Stimulated activated CD4-positive, alpha-beta T cell treated with anti-CD3 and anti-CD28 coated beads, Interleukin-15, amount 100 ng/mL, for 24 hours (primary cell): Measurements from ENCODE around the gene PUS10.
A peak's percentile ranks its signal among the peaks of the same experiment; 100 is the strongest.
"Not testable (repeated sequence)": the region's sequence is repeated elsewhere in the genome, so short reads cannot be mapped to it uniquely, and the experiment has no call there.

Source experiments
- DNase-seq: peaks from one replicate; pipeline ENCODE4 v3.0.0-alpha.2; 2020

The PUS10 gene

DNA sequence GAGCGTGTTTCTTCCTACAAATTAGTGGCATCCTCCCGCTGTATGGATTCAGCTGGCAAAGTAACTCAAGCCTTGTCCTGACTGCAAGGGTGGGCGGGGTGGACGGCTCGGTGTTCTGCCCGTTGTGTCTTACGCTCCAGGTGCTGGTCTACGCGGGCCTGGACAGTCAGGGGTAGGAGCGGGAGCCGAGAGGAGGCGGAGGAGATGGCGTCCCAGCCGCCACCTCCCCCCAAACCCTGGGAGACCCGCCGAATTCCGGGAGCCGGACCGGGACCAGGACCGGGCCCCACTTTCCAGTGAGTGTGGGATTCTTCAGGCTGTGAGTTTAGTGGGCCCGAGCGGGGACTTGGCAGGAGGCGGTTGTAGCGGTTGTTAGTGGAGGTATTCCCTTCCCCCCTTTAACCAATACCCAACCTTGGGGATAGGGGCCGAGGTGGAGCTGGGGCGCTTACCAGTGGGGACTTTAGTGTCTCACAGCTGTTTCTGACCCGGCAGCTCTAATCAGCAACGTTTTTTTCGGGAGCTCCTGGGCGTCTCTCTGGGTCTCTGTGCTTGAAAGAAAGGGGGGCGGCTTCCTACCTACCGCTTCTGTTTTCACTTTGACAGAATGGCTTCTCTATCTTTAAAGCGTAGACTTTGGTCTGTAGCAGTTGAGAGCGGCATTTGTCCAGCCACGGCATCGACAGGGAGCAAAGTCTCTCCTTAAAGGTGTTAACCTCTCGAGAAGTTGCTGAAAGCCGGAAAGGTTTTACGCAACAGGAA lies at the start of gene PUS10, which contains the start of gene PEX13:
Gene PUS10 (minus strand): TSS at position 700 of the 762 bp plus-strand sequence. CDS start 6,365 bp downstream, outside the sequence.
Gene PEX13 (plus strand): TSS at position 165 of the 762 bp plus-strand sequence. CDS start 40 bp downstream, at position 205.
- peak; percentile 82 for DNase-seq

DNA sequence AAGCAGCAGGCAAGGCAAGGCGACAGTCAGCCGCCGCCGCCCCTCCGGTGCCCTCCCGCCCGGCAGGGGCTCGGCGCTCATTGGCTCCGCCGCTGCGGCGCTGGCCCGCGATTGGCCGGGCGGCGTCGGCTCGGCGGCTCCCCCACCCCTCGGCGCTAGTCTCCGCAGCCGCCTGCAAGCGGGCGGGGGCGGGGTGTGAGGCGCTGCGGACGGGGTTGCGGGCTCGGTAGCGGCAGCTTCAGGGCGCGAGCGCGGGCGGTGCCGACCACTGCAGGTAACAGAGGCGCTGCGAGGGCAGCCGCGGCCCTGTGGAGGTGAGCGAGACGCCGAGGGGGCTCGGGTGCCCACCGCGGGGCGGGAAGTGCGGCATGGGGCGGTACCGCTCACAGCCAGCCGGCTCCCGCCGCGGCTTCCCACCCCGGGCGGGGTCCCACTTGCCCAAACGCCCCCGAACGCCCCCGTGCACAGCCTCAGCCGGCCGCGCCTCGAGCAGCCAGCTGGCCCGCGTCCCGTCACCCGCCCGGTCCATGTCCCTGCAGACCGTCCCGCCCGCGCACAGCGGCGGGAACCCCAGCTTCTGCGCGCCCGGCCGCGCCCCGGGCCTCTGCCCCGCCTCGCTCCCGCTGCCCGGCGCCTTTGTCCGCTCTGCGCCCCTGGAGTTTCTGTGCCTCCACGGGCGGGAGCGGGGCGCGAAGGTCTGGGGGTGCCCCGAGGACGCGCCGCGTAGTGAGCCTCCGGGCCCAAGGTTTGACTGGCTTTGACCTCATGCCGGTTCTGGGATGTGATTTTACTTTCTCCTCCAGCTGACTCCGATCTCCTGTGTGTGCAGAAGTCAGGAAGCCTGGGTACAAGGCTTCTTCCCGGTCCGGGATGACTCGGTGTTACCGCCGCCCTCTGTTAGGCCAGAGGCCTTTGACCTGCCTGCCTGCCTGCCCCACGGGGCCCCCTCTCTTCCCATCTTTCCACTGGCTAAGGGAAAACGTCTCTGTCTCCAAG lies 48.0 kb upstream of the PUS10 start, which contains the start of gene SANBR:
Gene SANBR (plus strand): TSS at position 158 of the 996 bp plus-strand sequence. CDS start 4,480 bp downstream, outside the sequence.
- peak; percentile 88 for DNase-seq

- no peak for DNase-seq
Measured at GRCh38 chr2:61059382-61059781, 41.3 kb upstream of the PUS10 start.

GRCh38 chr2:61057562-61057961 lies 39.5 kb upstream of the PUS10 start:
- DNase-seq = no peak

GRCh38 chr2:61055557-61055956 lies 37.5 kb upstream of the PUS10 start:
- no peak for DNase-seq

GRCh38 chr2:61045999-61046398 lies 27.9 kb upstream of the PUS10 start:
- DNase-seq = no peak

- no peak for DNase-seq
Measured at GRCh38 chr2:61045226-61045625, 27.2 kb upstream of the PUS10 start.

- DNase-seq = no peak
Measured at GRCh38 chr2:61044636-61045035, 26.6 kb upstream of the PUS10 start.

DNA sequence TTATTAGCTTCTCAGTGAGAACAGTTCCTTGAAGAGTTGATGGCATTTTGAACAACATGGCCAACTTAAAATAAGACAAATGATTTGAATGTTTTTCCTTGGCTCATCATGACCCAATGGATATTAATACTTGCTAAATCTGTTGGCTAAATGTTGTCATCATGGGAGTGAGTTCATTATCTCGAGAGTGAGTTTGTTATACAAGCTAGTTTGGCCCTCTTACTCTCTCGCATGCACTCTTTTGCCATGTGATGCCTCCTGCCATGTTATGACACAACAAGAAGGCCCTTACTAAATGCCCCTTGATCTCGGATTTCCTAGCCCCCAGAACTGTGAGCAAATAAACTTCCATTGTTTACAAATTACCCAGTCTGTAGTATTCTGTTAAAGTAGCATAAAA lies 24.8 kb upstream of the PUS10 start:
- DNase-seq = no peak

DNA sequence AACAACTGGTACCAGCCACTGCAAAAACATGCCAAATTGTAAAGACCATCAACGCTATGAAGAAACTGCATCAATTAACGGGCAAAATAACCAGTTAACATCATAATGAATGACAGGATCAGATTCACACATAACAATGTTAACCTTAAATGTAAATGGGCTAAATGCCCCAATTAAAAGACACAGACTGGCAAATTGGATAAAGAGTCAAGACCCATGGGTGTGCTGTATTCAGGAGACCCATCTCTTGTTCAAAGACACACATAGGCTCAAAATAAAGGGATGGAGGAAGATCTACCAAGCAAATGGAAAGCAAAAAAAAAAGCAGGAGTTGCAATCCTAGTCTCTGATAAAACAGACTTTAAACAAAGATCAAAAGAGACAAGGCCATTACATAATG lies 18.6 kb upstream of the PUS10 start:
- DNase-seq = not testable (repeated sequence)

DNA sequence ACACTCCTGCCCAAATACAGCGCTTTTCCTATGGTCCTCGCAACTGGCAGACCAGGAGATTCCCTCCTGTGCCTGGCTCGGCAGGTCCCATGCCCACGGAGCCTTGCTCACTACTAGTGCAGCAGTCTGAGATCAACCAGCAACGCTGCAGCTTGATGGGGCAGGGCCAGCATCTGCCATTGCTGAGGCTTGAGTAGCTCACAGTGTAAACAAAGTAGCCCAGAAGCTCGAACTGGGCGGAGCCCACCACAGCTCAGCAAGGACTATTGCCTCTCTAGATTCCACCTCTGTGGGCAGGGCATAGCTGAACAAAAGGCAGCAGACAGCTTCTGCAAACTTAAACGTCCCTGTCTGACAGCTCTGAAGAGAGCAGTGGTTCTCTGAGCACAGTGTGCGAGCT lies 16.5 kb upstream of the PUS10 start:
- DNase-seq = not testable (repeated sequence)

DNA sequence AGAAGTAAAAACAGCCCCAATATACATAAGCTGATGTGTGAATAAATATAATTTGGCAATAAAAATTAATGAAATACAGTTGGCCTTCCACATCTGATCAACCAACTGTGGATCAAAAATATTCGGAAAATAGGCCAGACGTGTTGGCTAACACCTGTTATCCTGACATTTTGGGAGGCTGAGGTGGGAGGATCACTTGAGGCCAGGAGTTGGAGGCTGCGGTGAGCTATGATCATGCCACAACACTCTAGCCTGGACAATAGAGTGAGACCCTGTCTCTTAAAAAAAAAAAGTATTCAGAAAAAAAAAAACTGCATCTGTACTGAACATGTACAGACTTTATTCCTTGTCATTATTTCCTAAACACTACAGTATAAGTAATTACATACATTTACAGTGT lies 11.5 kb upstream of the PUS10 start:
- no peak for DNase-seq

DNA sequence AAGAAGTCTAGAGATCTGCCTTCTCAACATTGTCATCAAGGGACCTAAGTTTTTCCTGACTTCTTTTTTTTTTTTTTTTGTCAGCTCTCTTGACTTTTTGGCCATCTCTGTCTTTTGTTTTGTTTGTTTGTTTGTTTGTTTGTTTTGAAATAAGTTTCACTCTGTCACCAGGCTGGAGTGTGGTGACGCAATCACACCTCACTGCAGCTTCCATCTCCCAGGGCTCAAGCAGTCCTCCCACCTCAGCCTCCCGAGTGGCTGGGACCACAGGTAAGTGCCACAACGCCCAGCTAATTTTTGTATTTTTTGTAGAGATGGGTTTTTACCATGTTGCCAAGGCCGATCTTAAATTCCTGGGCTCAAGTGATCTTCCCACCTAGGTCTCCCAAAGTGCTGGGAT lies 5.6 kb upstream of the PUS10 start:
- no peak for DNase-seq

- no peak for DNase-seq
Measured at GRCh38 chr2:61021228-61021660, 3.2 kb upstream of the PUS10 start.

DNA sequence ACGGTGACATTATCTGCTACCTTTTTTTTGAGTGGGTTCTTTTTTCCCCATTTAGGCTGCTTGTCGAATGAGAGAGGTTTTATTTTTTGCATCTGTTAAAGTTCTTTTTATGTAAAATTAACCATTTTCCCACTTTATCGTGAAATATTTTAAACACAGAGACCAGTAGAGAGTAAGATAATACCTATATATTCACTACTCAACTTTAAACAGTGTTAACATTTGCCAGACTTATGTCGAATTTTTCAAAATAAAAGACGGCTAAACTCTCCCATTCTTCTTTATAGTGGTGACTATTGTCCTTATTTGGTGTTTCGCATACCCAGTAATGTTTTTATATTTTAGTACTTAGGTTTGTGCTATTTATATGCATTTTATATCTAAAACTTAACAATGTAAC lies 743 bp upstream of the PUS10 start:
- DNase-seq = no peak

- DNase-seq = no peak
Measured at GRCh38 chr2:61018318-61018755, 282 bp upstream of the PUS10 start.

- peak; percentile 79 for DNase-seq
Measured at GRCh38 chr2:61017003-61017555, 976 bp downstream of the PUS10 start.

- DNase-seq = peak; percentile 63
Measured at GRCh38 chr2:61016392-61017002, 1.6 kb downstream of the PUS10 start.

DNA sequence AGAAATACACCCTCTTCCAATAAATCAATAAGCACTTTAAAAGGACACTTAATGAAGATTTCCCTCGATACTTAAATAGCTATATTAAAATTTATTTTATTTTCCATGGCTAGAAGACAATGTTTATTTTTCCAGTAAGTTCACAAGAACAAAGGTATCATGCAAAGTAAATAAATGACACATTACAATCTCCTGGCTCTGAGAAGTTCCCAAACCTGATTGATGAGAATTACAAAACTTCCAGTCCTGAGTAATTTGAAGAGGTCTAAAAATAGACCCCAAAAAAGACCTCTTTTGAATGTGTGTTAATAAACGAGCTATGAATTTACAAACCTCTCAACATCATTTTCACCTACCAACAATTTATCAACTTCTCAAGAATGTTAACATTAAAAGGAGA lies 2.1 kb downstream of the PUS10 start:
- DNase-seq = no peak

DNA sequence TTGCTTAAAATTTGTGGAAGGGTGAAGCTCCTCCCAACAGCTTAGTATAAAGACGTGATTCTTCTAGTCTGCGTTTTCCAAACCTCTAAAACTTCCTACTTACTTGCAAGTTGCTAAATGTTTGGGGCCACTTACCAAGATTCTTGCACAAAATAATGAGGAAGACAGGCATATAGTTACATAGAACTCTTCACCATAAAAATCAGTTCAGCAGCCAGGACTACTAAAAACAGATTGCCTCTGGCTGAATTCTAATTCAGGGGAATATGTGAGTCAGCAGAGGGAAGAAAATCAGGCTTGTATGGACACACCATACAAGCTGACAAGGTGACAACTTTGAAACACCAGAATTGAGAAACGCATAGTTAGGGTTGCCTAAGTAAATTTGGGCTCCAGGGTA lies 3.3 kb downstream of the PUS10 start:
- DNase-seq = no peak

DNA sequence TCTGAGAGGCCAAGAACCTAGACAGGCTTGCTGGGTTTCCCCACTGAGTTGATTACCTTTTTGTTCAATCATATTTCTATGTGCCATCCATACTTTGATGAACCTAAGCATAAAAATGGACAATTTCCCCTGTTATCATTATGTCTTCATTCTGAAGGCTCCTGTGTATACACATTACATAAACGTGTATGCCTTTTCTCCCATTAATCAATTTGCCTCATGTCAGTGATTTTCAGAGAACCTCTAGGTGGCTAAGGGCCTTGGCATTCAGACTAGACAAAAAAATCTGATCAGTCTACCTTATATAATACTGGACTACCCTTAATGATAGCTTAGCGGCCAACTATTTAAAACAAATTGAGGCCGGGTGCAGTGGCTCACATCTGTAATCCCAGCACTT lies 4.7 kb downstream of the PUS10 start:
- DNase-seq = no peak

DNA sequence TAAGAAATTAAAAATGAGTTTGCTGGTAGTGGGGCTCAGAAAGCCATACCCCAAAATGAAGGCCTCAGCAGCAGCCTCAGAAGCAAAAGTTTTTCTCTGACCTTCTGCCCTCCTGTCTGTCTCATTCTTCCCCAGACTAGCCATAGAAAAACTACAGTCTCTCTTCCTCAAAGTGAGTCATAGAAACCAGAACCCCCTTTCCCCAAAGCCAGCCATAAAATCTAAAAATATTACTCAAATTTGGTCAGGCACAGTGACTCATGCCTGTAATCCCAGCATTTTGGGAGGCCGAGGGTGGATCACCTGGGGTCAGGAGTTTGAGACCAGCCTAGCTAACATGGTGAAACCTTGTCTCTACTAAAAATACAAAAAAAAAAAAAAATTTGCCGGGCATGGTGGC lies 5.8 kb downstream of the PUS10 start:
- DNase-seq = peak; percentile 37

DNA sequence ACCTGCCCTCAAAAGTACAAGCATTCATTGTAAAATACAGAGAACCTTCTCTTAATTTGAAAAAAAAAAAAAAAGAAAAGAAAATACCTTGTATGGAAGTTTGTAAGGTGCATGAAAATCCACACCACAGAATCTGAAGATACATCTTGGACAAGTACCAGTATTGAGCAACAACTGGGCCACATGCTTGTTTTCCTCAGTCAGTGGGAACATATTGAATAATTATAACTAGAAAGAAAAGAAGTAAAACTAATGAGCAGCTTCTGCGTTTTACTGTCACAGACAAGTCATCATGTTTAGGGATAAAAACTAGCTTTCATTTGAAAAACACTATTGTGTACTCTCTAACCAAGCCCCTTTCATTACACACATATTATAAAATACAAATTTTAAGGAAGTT lies 6.4 kb downstream of the PUS10 start:
- no peak for DNase-seq
